Stimulated activated CD8-positive, alpha-beta memory T cell treated with anti-CD3 and anti-CD28 coated beads, Interleukin-15, amount 100 ng/mL, for 4 hours (primary cell): ENCODE results near the gene ATL2.
"Not testable (repeated sequence)": the region's sequence is repeated elsewhere in the genome, so short reads cannot be mapped to it uniquely, and the experiment has no call there.

ENCODE experiments used
- DNase-seq, 2 donors: peaks; one replicate each; pipeline ENCODE4 v3.0.0-alpha.2; 2020; ENCODE audit warnings: low read depth in 2 of 2

Gene ATL2

GRCh38 chr2:38274286-38275276, 102.5 kb downstream of the ATL2 start:
- DNase-seq, result no peak

- DNase-seq, result no peak
Measured at GRCh38 chr2:38271697-38272096, 105.4 kb downstream of the ATL2 start.

- no peak for DNase-seq
Measured at GRCh38 chr2:38269421-38269820, 107.7 kb downstream of the ATL2 start.

GRCh38 chr2:38268691-38269327, 108.3 kb downstream of the ATL2 start:
- no peak for DNase-seq

- no peak for DNase-seq
Measured at GRCh38 chr2:38268001-38268400, 109.1 kb downstream of the ATL2 start.

GRCh38 chr2:38267270-38267925, 109.7 kb downstream of the ATL2 start:
- DNase-seq, result no peak

GRCh38 chr2:38266382-38267061, 110.6 kb downstream of the ATL2 start:
- no peak for DNase-seq

GRCh38 chr2:38265461-38265860, 111.6 kb downstream of the ATL2 start:
- no peak for DNase-seq

GRCh38 chr2:38264396-38265221, 112.5 kb downstream of the ATL2 start:
- DNase-seq, result no peak

- DNase-seq, result no peak
Measured at GRCh38 chr2:38263293-38263692, 113.8 kb downstream of the ATL2 start.

GRCh38 chr2:38262069-38262871, 114.8 kb downstream of the ATL2 start:
- DNase-seq, result no peak

- no peak for DNase-seq
Measured at GRCh38 chr2:38261569-38262068, 115.5 kb downstream of the ATL2 start.

GRCh38 chr2:38260972-38261371, 116.1 kb downstream of the ATL2 start:
- no peak for DNase-seq

GRCh38 chr2:38260469-38260868, 116.6 kb downstream of the ATL2 start:
- DNase-seq, result no peak

- no peak for DNase-seq
Measured at GRCh38 chr2:38259311-38259710, 117.8 kb downstream of the ATL2 start.

GRCh38 chr2:38257680-38258079, 119.4 kb downstream of the ATL2 start:
- DNase-seq, result not testable (repeated sequence)

GRCh38 chr2:38256610-38257009, 120.5 kb downstream of the ATL2 start:
- no peak for DNase-seq

- DNase-seq, result no peak
Measured at GRCh38 chr2:38255211-38255610, 121.9 kb downstream of the ATL2 start.

GRCh38 chr2:38254796-38255195, 122.3 kb downstream of the ATL2 start:
- no peak for DNase-seq

GRCh38 chr2:38251940-38252339, 125.1 kb downstream of the ATL2 start:
- no peak for DNase-seq
